ENCODE data around the gene ATRIP. TPM values are rescaled to one million over a fixed set of nuclear protein-coding genes. Genes with fewer than 3 reads are reported as not detected.

Gene ATRIP
- total and polyA plus RNA-seq, 2 of the 8 experiments (the other 6 are each of a cell fraction or from before 2014, with no cell fraction given) = 18.5 to 20.2 TPM

GRCh38 chr3:48437812-48438211, 8.7 kb upstream of the ATRIP start (continued):
- TF ChIP-seq BRCA1 (IDR thresholded peaks at IDR 0.05; ENCODE audit: low read depth, low read length) (no peak), E2F6 (IDR thresholded peaks at IDR 0.05) (no peak), POU5F1 (IDR thresholded peaks at IDR 0.05; ENCODE audit: low read depth, low read length) (no peak), CHD1 (IDR thresholded peaks at IDR 0.05; ENCODE audit: low read depth, low read length) (no peak), SIN3A (conservative IDR thresholded peaks at IDR 0.05 in 1 of 2, IDR thresholded peaks at IDR 0.05 in 1 of 2; ENCODE audit: low read depth in 1 of 2, low read length in 2 of 2) (no peak)

Data from H1 (cell line).